OCI-LY7 (cell line): ENCODE measurements around the gene RAB3D. TPM values are rescaled to one million over a fixed set of nuclear protein-coding genes. Genes with fewer than 3 reads are reported as not detected.
A peak's percentile ranks its signal among the peaks of the same experiment; 100 is the strongest.

Experiments
- BruUV-seq: library from RNA; stranded (reverse); fragments of 400-500 nt; replicated peaks from 2 replicates; lab custom pipeline; 2021; lab: Mats Ljungman, UMichigan
- CTCF ChIA-PET: fragments of 300-600 bp; sonication (Branson Sonifier 250); formaldehyde crosslinking; loops from one replicate; lab custom pipeline; 2022; ENCODE audit warnings: antibody characterized with exemption; ENCODE audit not compliant: unreplicated experiment; lab: Charles Lee
- POLR2A ChIA-PET: fragments of 300-600 bp; sonication (Branson Sonifier 250); formaldehyde crosslinking; loops from one replicate; lab custom pipeline; 2022; ENCODE audit warnings: antibody characterized with exemption; lab: Charles Lee
- DNase-seq: peaks from one replicate; pipeline ENCODE4 v3.0.0-alpha.2; 2015; ENCODE audit warnings: low spot score
- H2AFZ ChIP-seq: fragments of 200-600 bp; sonication (generic), shearing (Covaris generic); 2 replicates; pipeline ENCODE4 v1.6.1; 2014; ENCODE audit warnings: mild to moderate bottlenecking, antibody characterized with exemption, low read length, moderate library complexity
- H3K27ac ChIP-seq: fragments of 200-600 bp; sonication (generic); 2 replicates; pipeline ENCODE4 v1.5.1; 2014; ENCODE audit warnings: mixed run types, low read depth, mild to moderate bottlenecking, moderate library complexity, low read length, inconsistent platforms; ENCODE audit not compliant: poor library complexity, severe bottlenecking
- H3K36me3 ChIP-seq: fragments of 200-600 bp; sonication (generic); 2 replicates; pipeline ENCODE4 v1.6.1; 2014; ENCODE audit warnings: mild to moderate bottlenecking, antibody characterized with exemption, low read length, moderate library complexity, mixed read lengths; ENCODE audit not compliant: insufficient read depth
- H3K4me1 ChIP-seq: fragments of 200-600 bp; sonication (generic); 2 replicates; pipeline ENCODE4 v1.5.1; 2014; ENCODE audit warnings: mild to moderate bottlenecking, low read length; ENCODE audit not compliant: insufficient read depth, poor library complexity, severe bottlenecking
- H3K4me2 ChIP-seq: fragments of 200-600 bp; sonication (generic); 2 replicates; pipeline ENCODE4 v1.6.1; 2014; ENCODE audit warnings: mild to moderate bottlenecking, low read length
- H3K4me3 ChIP-seq: fragments of 200-600 bp; sonication (generic); 2 replicates; pipeline ENCODE4 v1.5.1; 2014; ENCODE audit warnings: mild to moderate bottlenecking, low read depth, low read length; ENCODE audit not compliant: poor library complexity, severe bottlenecking
- H3K79me2 ChIP-seq: fragments of 200-600 bp; sonication (generic); 2 replicates; pipeline ENCODE4 v1.6.1; 2016; ENCODE audit warnings: low read depth, mild to moderate bottlenecking, low read length, moderate library complexity, mixed read lengths; ENCODE audit not compliant: insufficient read depth
- H3K9me2 ChIP-seq: fragments of 200-600 bp; sonication (generic); 2 replicates; pipeline ENCODE4 v1.6.1; 2016; ENCODE audit warnings: mild to moderate bottlenecking, low read length, mixed read lengths; ENCODE audit not compliant: insufficient read depth
- H3K9me3 ChIP-seq: fragments of 200-600 bp; sonication (generic); 2 replicates; pipeline ENCODE4 v1.6.1; 2014; ENCODE audit warnings: mild to moderate bottlenecking, mixed run types, low read length, mixed read lengths
- H4K20me1 ChIP-seq: fragments of 200-600 bp; sonication (generic); 2 replicates; pipeline ENCODE4 v1.6.1; 2014; ENCODE audit warnings: mild to moderate bottlenecking, antibody characterized with exemption, low read length, moderate library complexity, mixed read lengths; ENCODE audit not compliant: insufficient read depth
- CTCF ChIP-seq: fragments of 200-600 bp; sonication (generic); conservative IDR thresholded peaks from 2 replicates; pipeline ENCODE4 v1.5.1; 2014; ENCODE audit warnings: mild to moderate bottlenecking, antibody characterized with exemption, low read length, moderate library complexity, mixed read lengths
- EZH2phosphoT487 ChIP-seq: fragments of 200-600 bp; sonication (generic); IDR thresholded peaks from 2 replicates; pipeline ENCODE4 v1.6.1; 2018; ENCODE audit warnings: low read depth, borderline replicate concordance, mild to moderate bottlenecking, mixed run types, antibody characterized with exemption, low read length, moderate library complexity, mixed read lengths
- intact Hi-C: fragments of 100-400 bp; cut with micrococcal nuclease; formaldehyde crosslinking; loops from one replicate; pipeline ENCODE4 v1.10.0; 2022; ENCODE audit not compliant: unreplicated experiment
- total RNA-seq, 2 experiments: library from RNA; depleted of rRNA in 1 of 2; stranded (reverse); fragments of >200 nt in 1 of 2; shearing (Covaris generic) in 1 of 2; gene quantifications; 2 replicates each; pipeline ENCODE4 v1.2.3, GENCODE V29; 2014 to 2022

RAB3D gene
- total RNA-seq, 2 experiments from 2014 or later: 1.9 to 8.4 TPM

GRCh38 chr19:11377237-11377636, 37.8 kb upstream of the RAB3D start:
- H3K4me2 ChIP-seq: peak overlapping the region; percentile 73
- H3K9me3 ChIP-seq: no peaks in the 10 kb centered on the region
- H2AFZ ChIP-seq: peak overlapping the region; percentile 77

GRCh38 chr19:11375143-11375948, 35.9 kb upstream of the RAB3D start:
- Histone ChIP-seq H3K4me1 (peaks cover 48% of the 10 kb centered on the region), H3K4me3 (peak overlapping the region; percentile 87), H3K9me3 (no peaks in the 10 kb centered on the region), H3K36me3 (peaks cover 18% of the 10 kb centered on the region; the same call in 1 of the 2 replicates), H3K79me2 (peaks cover 26% of the 10 kb centered on the region), H4K20me1 (no peaks in the 10 kb centered on the region), H3K27ac (peak overlapping the region; percentile 80), H3K4me2 (peak overlapping the region; percentile 73), H2AFZ (peak overlapping the region; percentile 10; the same call in 1 of the 2 replicates), H3K9me2 (no peaks in the 10 kb centered on the region)
- TF ChIP-seq CTCF (no peak), EZH2phosphoT487 (no peak)
- TSS peak; percentile 97 for BruUV-seq
- ChIA-PET CTCF (interaction anchor here (0.6 to 2.6 kb wide), 6 partner anchors 30 to 1468 kb away, joined by 3 to 11 read pairs (median 3); no protein-coding TSS in a partner anchor), POLR2A (interaction anchor here (0.6 to 2.3 kb wide), 16 partner anchors 12 to 402 kb away, joined by 3 to 10 read pairs (median 4); partner anchors contain the start of genes CCDC159, ELOF1 and TSPAN16)
- peak; percentile 92 for DNase-seq
- intact Hi-C loops: loop anchor here (2.0 kb wide), 2 partner anchors 29 to 83 kb away; partner anchors contain the start of genes CCDC159 and TMEM205

More at GRCh38 chr19:11377237-11377636, 37.8 kb upstream of the RAB3D start:
- peaks cover 57% of the 10 kb centered on the region for H3K4me1 ChIP-seq
- CTCF ChIA-PET: interaction anchor here (2.6 kb wide), 1 partner anchor 105 kb away, joined by 11 read pairs; no protein-coding TSS in a partner anchor
- H3K79me2 ChIP-seq: peaks cover 26% of the 10 kb centered on the region
- H3K9me2 ChIP-seq: no peaks in the 10 kb centered on the region
- POLR2A ChIA-PET: interaction anchor here (0.7 to 1.7 kb wide), 4 partner anchors 37 to 458 kb away, joined by 4 to 7 read pairs (median 4); partner anchors contain the start of gene RAB3D
- H3K27ac ChIP-seq: peak overlapping the region; percentile 80
- peaks cover 18% of the 10 kb centered on the region; the same call in 1 of the 2 replicates for H3K36me3 ChIP-seq
- peak; percentile 79 for DNase-seq
- peak overlapping the region; percentile 87 for H3K4me3 ChIP-seq
- intact Hi-C loops: no loop called here
- TF ChIP-seq EZH2phosphoT487: no peak
- TF ChIP-seq CTCF: no peak
- no peaks in the 10 kb centered on the region for H4K20me1 ChIP-seq
- BruUV-seq: no TSS peak
